Stimulated activated CD4-positive, alpha-beta T cell treated with anti-CD3 and anti-CD28 coated beads, Interleukin-15, amount 100 ng/mL, for 48 hours (primary cell): ENCODE measurements around the gene GRM5.
"Not testable (repeated sequence)": the region's sequence is repeated elsewhere in the genome, so short reads cannot be mapped to it uniquely, and the experiment has no call there.

Source experiments
- DNase-seq, 2 donors: peaks; one replicate each; pipeline ENCODE4 v3.0.0-alpha.2; 2020; ENCODE audit warnings: low read depth in 2 of 2

Gene GRM5

GRCh38 chr11:88975441-88975840, 90.3 kb downstream of the GRM5 start:
- DNase-seq = not testable (repeated sequence)

- no peak for DNase-seq
These were observed 93.6 kb downstream of the GRM5 start for GRCh38 chr11:88972210-88972609.

GRCh38 chr11:88961621-88962020, 104.2 kb downstream of the GRM5 start:
- DNase-seq = not testable (repeated sequence)

GRCh38 chr11:88959857-88960256, 105.9 kb downstream of the GRM5 start:
- DNase-seq = not testable (repeated sequence)

- DNase-seq = no peak
These were observed 114.8 kb downstream of the GRM5 start for GRCh38 chr11:88950975-88951374.

GRCh38 chr11:88948908-88949307, 116.9 kb downstream of the GRM5 start:
- DNase-seq = not testable (repeated sequence)

GRCh38 chr11:88947843-88948572, 117.8 kb downstream of the GRM5 start:
- DNase-seq = not testable (repeated sequence)

GRCh38 chr11:88929665-88930064, 136.1 kb downstream of the GRM5 start:
- not testable (repeated sequence) for DNase-seq

- not testable (repeated sequence) for DNase-seq
These were observed 148.7 kb downstream of the GRM5 start for GRCh38 chr11:88917065-88917464.

- no peak for DNase-seq
These were observed 156.3 kb downstream of the GRM5 start for GRCh38 chr11:88909500-88909899.

GRCh38 chr11:88901436-88901835, 164.3 kb downstream of the GRM5 start:
- DNase-seq = not testable (repeated sequence)

GRCh38 chr11:88888855-88889254, 176.9 kb downstream of the GRM5 start:
- DNase-seq = not testable (repeated sequence)

- peak in 1 of 2 donors; percentile 3 for DNase-seq
These were observed 179.0 kb downstream of the GRM5 start for GRCh38 chr11:88886796-88887195.

- DNase-seq = not testable (repeated sequence)
These were observed 183.0 kb downstream of the GRM5 start for GRCh38 chr11:88882800-88883199.

- DNase-seq = no peak
These were observed 204.2 kb downstream of the GRM5 start for GRCh38 chr11:88861618-88862017.

- not testable (repeated sequence) for DNase-seq
These were observed 205.4 kb downstream of the GRM5 start for GRCh38 chr11:88860431-88860830.

GRCh38 chr11:88853963-88854362, 211.8 kb downstream of the GRM5 start:
- DNase-seq = not testable (repeated sequence)

- not testable (repeated sequence) for DNase-seq
These were observed 214.2 kb downstream of the GRM5 start for GRCh38 chr11:88851547-88851946.

GRCh38 chr11:88849773-88850172, 216.0 kb downstream of the GRM5 start:
- not testable (repeated sequence) for DNase-seq

- no peak for DNase-seq
These were observed 216.4 kb downstream of the GRM5 start for GRCh38 chr11:88849368-88849767.

- not testable (repeated sequence) for DNase-seq
These were observed 219.5 kb downstream of the GRM5 start for GRCh38 chr11:88846266-88846665.

GRCh38 chr11:88844941-88845340, 220.8 kb downstream of the GRM5 start:
- DNase-seq = not testable (repeated sequence)

GRCh38 chr11:88843766-88844426, 221.9 kb downstream of the GRM5 start:
- DNase-seq = not testable (repeated sequence)
